HepG2 (cell line): Measurements from ENCODE around the gene HDAC3. TPM values are rescaled to one million over a fixed set of nuclear protein-coding genes. Genes with fewer than 3 reads are reported as not detected.

Experiments used
- ELF1 ChIP-seq: sonication (generic); formaldehyde crosslinking; IDR thresholded peaks from 2 replicates; pipeline ENCODE4 v1.4.0; 2020; ENCODE audit warnings: missing genetic modification reagents
- FOXA1 ChIP-seq, 2 experiments: fragments of 450-650 bp in 1 of 2; sonication (generic) in 1 of 2; formaldehyde crosslinking in 1 of 2; IDR thresholded peaks; 2 replicates each; pipeline versions ENCODE4 v1.4.0 to v1.6.1; 2016 to 2020; ENCODE audit warnings: missing genetic modification reagents in 1 of 2
- HOXA7 ChIP-seq: sonication (generic); formaldehyde crosslinking; IDR thresholded peaks from 2 replicates; pipeline ENCODE4 v1.8.1; 2022; ENCODE audit warnings: mild to moderate bottlenecking, missing genetic modification reagents, moderate library complexity
- IKZF4 ChIP-seq: sonication (generic); formaldehyde crosslinking; IDR thresholded peaks from 2 replicates; pipeline ENCODE4 v1.5.1; 2020; ENCODE audit warnings: borderline replicate concordance, mild to moderate bottlenecking, low read depth, missing genetic modification reagents; ENCODE audit errors: not compliant biosample characterization
- SALL2 ChIP-seq: sonication (generic); formaldehyde crosslinking; IDR thresholded peaks from 2 replicates; pipeline ENCODE4 v1.8.1; 2023; ENCODE audit warnings: mild to moderate bottlenecking, missing genetic modification reagents, inconsistent platforms
- SOX13 ChIP-seq, 3 experiments: fragments of 450-650 bp in 1 of 3; sonication (generic) in 1 of 3; formaldehyde crosslinking in 1 of 3; IDR thresholded peaks in 2 of 3; conservative IDR thresholded peaks in 1 of 3; 2 replicates each; pipeline versions ENCODE4 v1.5.0 to v1.6.1; 2016 to 2020; ENCODE audit warnings: antibody characterized with exemption in 1 of 3, mild to moderate bottlenecking in 1 of 3, missing compliant biosample characterization in 1 of 3, missing genetic modification reagents in 1 of 3, moderate library complexity in 1 of 3
- TCF7 ChIP-seq: sonication (generic); IDR thresholded peaks from 2 replicates; pipeline ENCODE4 v1.6.1; 2016; ENCODE audit warnings: antibody characterized with exemption, low read depth
- ZNF256 ChIP-seq: sonication (generic); formaldehyde crosslinking; conservative IDR thresholded peaks from 2 replicates; pipeline ENCODE4 v1.4.0; 2020; ENCODE audit warnings: missing genetic modification reagents
- ZNF7 ChIP-seq: IDR thresholded peaks from 2 replicates; pipeline ENCODE4 v1.6.1; 2016; ENCODE audit warnings: missing biosample characterization, missing genetic modification reagents
- ZNF816 ChIP-seq: sonication (generic); formaldehyde crosslinking; IDR thresholded peaks from 2 replicates; pipeline ENCODE4 v1.8.0; 2022; ENCODE audit warnings: missing genetic modification reagents, mild to moderate bottlenecking, borderline replicate concordance
- ZNF841 ChIP-seq: sonication (generic); formaldehyde crosslinking; IDR thresholded peaks from 2 replicates; pipeline ENCODE4 v1.8.1; 2023; ENCODE audit warnings: missing genetic modification reagents, borderline replicate concordance
- polyA plus RNA-seq, 8 experiments: library from polyadenylated mRNA; depleted of rRNA in 3 of 8; stranded (reverse) in 7 of 8; unstranded in 1 of 8; fragments of >200 nt; fragmentation: Illumina TruSeq in 4 of 8; extraction: Trizol in 4 of 8; gene quantifications; 2 replicates each; pipeline versions ENCODE4 v1.2.1 to v1.2.3, GENCODE V29; 2011 to 2016; ENCODE audit warnings: low read depth in 4 of 8, missing spikeins in 1 of 8, mixed read lengths in 1 of 8; ENCODE audit not compliant: insufficient read depth in 1 of 8
- total RNA-seq, 5 experiments: library from RNA; depleted of rRNA; stranded (reverse); fragments of >200 nt; fragmentation: Illumina TruSeq; extraction: Trizol; gene quantifications; 2 replicates each; pipeline ENCODE4 v1.2.3, GENCODE V29; 2016; ENCODE audit warnings: low read depth in 1 of 5
- TF ChIP-seq, protein P1 (sequence below): sonication (generic); formaldehyde crosslinking; IDR thresholded peaks from 2 replicates; pipeline ENCODE4 v1.4.0; 2020; ENCODE audit warnings: missing genetic modification reagents, borderline replicate concordance
- TF ChIP-seq, protein P2 (sequence below): sonication (generic); formaldehyde crosslinking; IDR thresholded peaks from 2 replicates; pipeline ENCODE4 v1.4.0; 2020; ENCODE audit warnings: mild to moderate bottlenecking, missing genetic modification reagents
- TF ChIP-seq, protein P3 (sequence below): sonication (generic); formaldehyde crosslinking; IDR thresholded peaks from 2 replicates; pipeline ENCODE4 v1.4.0; 2020; ENCODE audit warnings: missing genetic modification reagents, mild to moderate bottlenecking, borderline replicate concordance
- TF ChIP-seq, protein P4 (sequence below): sonication (generic); formaldehyde crosslinking; IDR thresholded peaks from 2 replicates; pipeline ENCODE4 v1.4.0; 2020; ENCODE audit warnings: missing genetic modification reagents
- TF ChIP-seq, protein P5 (sequence below): sonication (generic); formaldehyde crosslinking; conservative IDR thresholded peaks from 2 replicates; pipeline ENCODE4 v1.8.0; 2022; ENCODE audit warnings: mild to moderate bottlenecking, moderate library complexity, missing genetic modification reagents

The HDAC3 gene
- total and polyA plus RNA-seq, 2 of the 13 experiments (the other 11 are each of a cell fraction or from before 2014, with no cell fraction given) = 84.0 to 94.1 TPM

DNA sequence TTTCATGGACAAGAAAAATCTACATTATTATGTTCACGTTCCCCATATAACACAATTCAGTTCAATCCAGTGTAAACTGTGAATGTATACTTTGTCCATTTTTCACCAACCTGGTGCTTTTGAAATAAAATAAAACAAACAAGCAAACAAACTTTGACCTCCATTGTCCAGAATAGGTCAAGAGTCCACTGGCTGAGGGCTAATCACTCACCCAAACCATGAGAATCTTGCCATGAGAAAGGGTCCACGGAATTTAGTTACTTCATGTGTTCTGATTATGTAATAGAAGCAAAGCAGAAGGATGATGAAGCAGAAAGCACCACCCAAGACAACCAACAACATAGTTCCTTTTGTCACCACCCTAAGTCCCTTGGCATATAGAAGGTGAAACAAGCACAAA, 46.5 kb downstream of the HDAC3 start (continued):
- TF ChIP-seq, protein P1, sequence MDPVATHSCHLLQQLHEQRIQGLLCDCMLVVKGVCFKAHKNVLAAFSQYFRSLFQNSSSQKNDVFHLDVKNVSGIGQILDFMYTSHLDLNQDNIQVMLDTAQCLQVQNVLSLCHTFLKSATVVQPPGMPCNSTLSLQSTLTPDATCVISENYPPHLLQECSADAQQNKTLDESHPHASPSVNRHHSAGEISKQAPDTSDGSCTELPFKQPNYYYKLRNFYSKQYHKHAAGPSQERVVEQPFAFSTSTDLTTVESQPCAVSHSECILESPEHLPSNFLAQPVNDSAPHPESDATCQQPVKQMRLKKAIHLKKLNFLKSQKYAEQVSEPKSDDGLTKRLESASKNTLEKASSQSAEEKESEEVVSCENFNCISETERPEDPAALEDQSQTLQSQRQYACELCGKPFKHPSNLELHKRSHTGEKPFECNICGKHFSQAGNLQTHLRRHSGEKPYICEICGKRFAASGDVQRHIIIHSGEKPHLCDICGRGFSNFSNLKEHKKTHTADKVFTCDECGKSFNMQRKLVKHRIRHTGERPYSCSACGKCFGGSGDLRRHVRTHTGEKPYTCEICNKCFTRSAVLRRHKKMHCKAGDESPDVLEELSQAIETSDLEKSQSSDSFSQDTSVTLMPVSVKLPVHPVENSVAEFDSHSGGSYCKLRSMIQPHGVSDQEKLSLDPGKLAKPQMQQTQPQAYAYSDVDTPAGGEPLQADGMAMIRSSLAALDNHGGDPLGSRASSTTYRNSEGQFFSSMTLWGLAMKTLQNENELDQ (CRISPR knock-in tag) = no peak
- TF ChIP-seq ZNF7 (no peak), SOX13 (IDR thresholded peaks at IDR 0.05) (peak; percentile 84; the same call in 1 of the 2 replicates), SOX13 (CRISPR knock-in tag; conservative IDR thresholded peaks at IDR 0.05 in 1 of 2, IDR thresholded peaks at IDR 0.05 in 1 of 2) (peak in 1 of 2 experiments; percentile 96; a peak in 2 of 4 replicates), ZNF256 (CRISPR knock-in tag) (no peak), SALL2 (CRISPR knock-in tag) (no peak), TCF7 (no peak), ZNF816 (CRISPR knock-in tag) (no peak), ELF1 (CRISPR knock-in tag) (0 out of 2 replicates have a peak, but pooled peaks have one; percentile 37), IKZF4 (CRISPR knock-in tag) (no peak), FOXA1 (IDR thresholded peaks at IDR 0.05) (peak; percentile 55; the same call in 1 of the 2 replicates), FOXA1 (CRISPR knock-in tag; IDR thresholded peaks at IDR 0.05) (peak; percentile 66; the same call in 1 of the 2 replicates), ZNF841 (no peak), HOXA7 (no peak)
- TF ChIP-seq, protein P2, sequence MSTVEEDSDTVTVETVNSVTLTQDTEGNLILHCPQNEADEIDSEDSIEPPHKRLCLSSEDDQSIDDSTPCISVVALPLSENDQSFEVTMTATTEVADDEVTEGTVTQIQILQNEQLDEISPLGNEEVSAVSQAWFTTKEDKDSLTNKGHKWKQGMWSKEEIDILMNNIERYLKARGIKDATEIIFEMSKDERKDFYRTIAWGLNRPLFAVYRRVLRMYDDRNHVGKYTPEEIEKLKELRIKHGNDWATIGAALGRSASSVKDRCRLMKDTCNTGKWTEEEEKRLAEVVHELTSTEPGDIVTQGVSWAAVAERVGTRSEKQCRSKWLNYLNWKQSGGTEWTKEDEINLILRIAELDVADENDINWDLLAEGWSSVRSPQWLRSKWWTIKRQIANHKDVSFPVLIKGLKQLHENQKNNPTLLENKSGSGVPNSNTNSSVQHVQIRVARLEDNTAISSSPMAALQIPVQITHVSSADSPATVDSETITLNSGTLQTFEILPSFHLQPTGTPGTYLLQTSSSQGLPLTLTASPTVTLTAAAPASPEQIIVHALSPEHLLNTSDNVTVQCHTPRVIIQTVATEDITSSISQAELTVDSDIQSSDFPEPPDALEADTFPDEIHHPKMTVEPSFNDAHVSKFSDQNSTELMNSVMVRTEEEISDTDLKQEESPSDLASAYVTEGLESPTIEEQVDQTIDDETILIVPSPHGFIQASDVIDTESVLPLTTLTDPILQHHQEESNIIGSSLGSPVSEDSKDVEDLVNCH (CRISPR knock-in tag) = no peak
- TF ChIP-seq, protein P3, sequence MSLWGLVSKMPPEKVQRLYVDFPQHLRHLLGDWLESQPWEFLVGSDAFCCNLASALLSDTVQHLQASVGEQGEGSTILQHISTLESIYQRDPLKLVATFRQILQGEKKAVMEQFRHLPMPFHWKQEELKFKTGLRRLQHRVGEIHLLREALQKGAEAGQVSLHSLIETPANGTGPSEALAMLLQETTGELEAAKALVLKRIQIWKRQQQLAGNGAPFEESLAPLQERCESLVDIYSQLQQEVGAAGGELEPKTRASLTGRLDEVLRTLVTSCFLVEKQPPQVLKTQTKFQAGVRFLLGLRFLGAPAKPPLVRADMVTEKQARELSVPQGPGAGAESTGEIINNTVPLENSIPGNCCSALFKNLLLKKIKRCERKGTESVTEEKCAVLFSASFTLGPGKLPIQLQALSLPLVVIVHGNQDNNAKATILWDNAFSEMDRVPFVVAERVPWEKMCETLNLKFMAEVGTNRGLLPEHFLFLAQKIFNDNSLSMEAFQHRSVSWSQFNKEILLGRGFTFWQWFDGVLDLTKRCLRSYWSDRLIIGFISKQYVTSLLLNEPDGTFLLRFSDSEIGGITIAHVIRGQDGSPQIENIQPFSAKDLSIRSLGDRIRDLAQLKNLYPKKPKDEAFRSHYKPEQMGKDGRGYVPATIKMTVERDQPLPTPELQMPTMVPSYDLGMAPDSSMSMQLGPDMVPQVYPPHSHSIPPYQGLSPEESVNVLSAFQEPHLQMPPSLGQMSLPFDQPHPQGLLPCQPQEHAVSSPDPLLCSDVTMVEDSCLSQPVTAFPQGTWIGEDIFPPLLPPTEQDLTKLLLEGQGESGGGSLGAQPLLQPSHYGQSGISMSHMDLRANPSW (CRISPR knock-in tag) = no peak
- TF ChIP-seq, protein P4, sequence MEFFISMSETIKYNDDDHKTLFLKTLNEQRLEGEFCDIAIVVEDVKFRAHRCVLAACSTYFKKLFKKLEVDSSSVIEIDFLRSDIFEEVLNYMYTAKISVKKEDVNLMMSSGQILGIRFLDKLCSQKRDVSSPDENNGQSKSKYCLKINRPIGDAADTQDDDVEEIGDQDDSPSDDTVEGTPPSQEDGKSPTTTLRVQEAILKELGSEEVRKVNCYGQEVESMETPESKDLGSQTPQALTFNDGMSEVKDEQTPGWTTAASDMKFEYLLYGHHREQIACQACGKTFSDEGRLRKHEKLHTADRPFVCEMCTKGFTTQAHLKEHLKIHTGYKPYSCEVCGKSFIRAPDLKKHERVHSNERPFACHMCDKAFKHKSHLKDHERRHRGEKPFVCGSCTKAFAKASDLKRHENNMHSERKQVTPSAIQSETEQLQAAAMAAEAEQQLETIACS (CRISPR knock-in tag) = no peak
- TF ChIP-seq, protein P5, sequence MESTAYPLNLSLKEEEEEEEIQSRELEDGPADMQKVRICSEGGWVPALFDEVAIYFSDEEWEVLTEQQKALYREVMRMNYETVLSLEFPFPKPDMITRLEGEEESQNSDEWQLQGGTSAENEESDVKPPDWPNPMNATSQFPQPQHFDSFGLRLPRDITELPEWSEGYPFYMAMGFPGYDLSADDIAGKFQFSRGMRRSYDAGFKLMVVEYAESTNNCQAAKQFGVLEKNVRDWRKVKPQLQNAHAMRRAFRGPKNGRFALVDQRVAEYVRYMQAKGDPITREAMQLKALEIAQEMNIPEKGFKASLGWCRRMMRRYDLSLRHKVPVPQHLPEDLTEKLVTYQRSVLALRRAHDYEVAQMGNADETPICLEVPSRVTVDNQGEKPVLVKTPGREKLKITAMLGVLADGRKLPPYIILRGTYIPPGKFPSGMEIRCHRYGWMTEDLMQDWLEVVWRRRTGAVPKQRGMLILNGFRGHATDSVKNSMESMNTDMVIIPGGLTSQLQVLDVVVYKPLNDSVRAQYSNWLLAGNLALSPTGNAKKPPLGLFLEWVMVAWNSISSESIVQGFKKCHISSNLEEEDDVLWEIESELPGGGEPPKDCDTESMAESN = 0 out of 2 replicates have a peak, but pooled peaks have one; percentile 34
